ENCODE data around the gene SDCBP2. TPM values are rescaled to one million over a fixed set of nuclear protein-coding genes. Genes with fewer than 3 reads are reported as not detected.
A peak's percentile ranks its signal among the peaks of the same experiment; 100 is the strongest.

The SDCBP2 gene
- total RNA-seq, 1 experiment from 2014 or later = 1.9 TPM

GRCh38 chr20:1376007-1376406 is 47.1 kb upstream of the SDCBP2 start:
- no peak overlapping the region for H3K4ac ChIP-seq (ENCODE audit: low read depth, low read length)
- H3K27ac ChIP-seq (ENCODE audit: insufficient read length, low read depth, low read length) = no peak overlapping the region
- H3K18ac ChIP-seq (ENCODE audit: insufficient read length, low read depth, low read length) = no peak overlapping the region
- DNase-seq = no peak
- H3K9me3 ChIP-seq (ENCODE audit: control insufficient read depth, low read depth, low read length) = no peaks in the 10 kb centered on the region
- no peak overlapping the region for H2AK5ac ChIP-seq (ENCODE audit: insufficient read length, low read length)
- no peak overlapping the region for H2BK15ac ChIP-seq (ENCODE audit: low read depth, low read length)
- H4K8ac ChIP-seq (replicated peaks; ENCODE audit: insufficient read length, low read depth, low read length) = no peak overlapping the region
- H2BK20ac ChIP-seq (ENCODE audit: low read depth, low read length, poor library complexity, severe bottlenecking) = no peak overlapping the region
- H3K9ac ChIP-seq (ENCODE audit: extremely low read depth, insufficient read length, low read length) = no peak overlapping the region
- H3K4me1 Mint-ChIP-seq = peaks cover 29 to 39% of the 10 kb centered on the region in 2 experiments
- H3K36me3 Mint-ChIP-seq (ENCODE audit: insufficient read depth in 1 of 3, low read depth in 3 of 3) = peaks cover 9 to 38% (median 21%) of the 10 kb centered on the region in 3 experiments; a peak in 6 of 7 replicates
- no peak overlapping the region for H3K23ac ChIP-seq (ENCODE audit: insufficient read length, low read depth, low read length)
- no peak overlapping the region for H3T11ph ChIP-seq (ENCODE audit: low read length)
- no peak overlapping the region for H3K4me2 ChIP-seq (ENCODE audit: insufficient read depth, insufficient read length, low read length)
- H3K23me2 ChIP-seq (ENCODE audit: insufficient read length, low read depth, low read length, poor library complexity, severe bottlenecking) = no peaks in the 10 kb centered on the region
- H3K27me3 ChIP-seq (ENCODE audit: insufficient read depth, low read length) = no peaks in the 10 kb centered on the region
- WGBS (ENCODE audit: extremely low coverage, insufficient read length, low lambda C conversion rate) = no CpG with 5 or more reads among the region's 1 CpG
- H2BK120ac ChIP-seq (ENCODE audit: low read depth, low read length, poor library complexity, severe bottlenecking) = no peak overlapping the region
- no peak overlapping the region for H2BK12ac ChIP-seq (ENCODE audit: insufficient read length, low read depth, low read length)
- peaks cover 38% of the 10 kb centered on the region for H3K79me2 ChIP-seq (ENCODE audit: insufficient read depth, low read length)
- H2AFZ ChIP-seq (ENCODE audit: low read length) = no peak overlapping the region
- H3K4me3 Mint-ChIP-seq = no peak overlapping the region
- peak overlapping the region in 1 of 3 experiments; percentile 30; a peak in 1 of 7 replicates for H3K27ac Mint-ChIP-seq
- no peaks in the 10 kb centered on the region for H3K9me3 Mint-ChIP-seq
- peaks cover 6% of the 10 kb centered on the region for H3K4me1 ChIP-seq (ENCODE audit: insufficient read depth, low read length)
- H2BK5ac ChIP-seq (ENCODE audit: insufficient read length, low read length) = no peak overlapping the region
- TF ChIP-seq, protein P1, sequence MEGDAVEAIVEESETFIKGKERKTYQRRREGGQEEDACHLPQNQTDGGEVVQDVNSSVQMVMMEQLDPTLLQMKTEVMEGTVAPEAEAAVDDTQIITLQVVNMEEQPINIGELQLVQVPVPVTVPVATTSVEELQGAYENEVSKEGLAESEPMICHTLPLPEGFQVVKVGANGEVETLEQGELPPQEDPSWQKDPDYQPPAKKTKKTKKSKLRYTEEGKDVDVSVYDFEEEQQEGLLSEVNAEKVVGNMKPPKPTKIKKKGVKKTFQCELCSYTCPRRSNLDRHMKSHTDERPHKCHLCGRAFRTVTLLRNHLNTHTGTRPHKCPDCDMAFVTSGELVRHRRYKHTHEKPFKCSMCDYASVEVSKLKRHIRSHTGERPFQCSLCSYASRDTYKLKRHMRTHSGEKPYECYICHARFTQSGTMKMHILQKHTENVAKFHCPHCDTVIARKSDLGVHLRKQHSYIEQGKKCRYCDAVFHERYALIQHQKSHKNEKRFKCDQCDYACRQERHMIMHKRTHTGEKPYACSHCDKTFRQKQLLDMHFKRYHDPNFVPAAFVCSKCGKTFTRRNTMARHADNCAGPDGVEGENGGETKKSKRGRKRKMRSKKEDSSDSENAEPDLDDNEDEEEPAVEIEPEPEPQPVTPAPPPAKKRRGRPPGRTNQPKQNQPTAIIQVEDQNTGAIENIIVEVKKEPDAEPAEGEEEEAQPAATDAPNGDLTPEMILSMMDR (conservative IDR thresholded peaks at IDR 0.05) = no peak
- no peak overlapping the region for H3K56ac ChIP-seq (ENCODE audit: insufficient read length, low read depth, low read length)
- no peak overlapping the region for H3K14ac ChIP-seq (ENCODE audit: insufficient read depth, low read length)
- no peak overlapping the region for H4K91ac ChIP-seq (ENCODE audit: insufficient read length, low read depth, low read length)
- peaks cover 27% of the 10 kb centered on the region for H3K79me1 ChIP-seq (ENCODE audit: insufficient read depth, low read depth, low read length, poor library complexity, severe bottlenecking)
- no peaks in the 10 kb centered on the region for H3K27me3 Mint-ChIP-seq (ENCODE audit: low read depth)
- H4K5ac ChIP-seq (ENCODE audit: insufficient read length, low read depth, low read length) = no peak overlapping the region
- no peaks in the 10 kb centered on the region for H4K20me1 ChIP-seq (ENCODE audit: control insufficient read depth, insufficient read depth, insufficient read length)

Measured in H9 (cell line).